GM19324 (cell line): ENCODE results near the gene IFI44.

ENCODE experiments used
- ATAC-seq: cut with Tn5 transposase; IDR thresholded peaks from one replicate; pipeline ENCODE4 v1.9.1; 2021; ENCODE audit warnings: mild to moderate bottlenecking, moderate library complexity; ENCODE audit not compliant: unreplicated experiment, low FRiP score

IFI44 gene

GRCh38 chr1:78691995-78692747 is 42.5 kb downstream of the IFI44 start:
- no peak for ATAC-seq

GRCh38 chr1:78699813-78700212 is 50.2 kb downstream of the IFI44 start:
- ATAC-seq, result no peak

GRCh38 chr1:78702426-78702825 is 52.8 kb downstream of the IFI44 start:
- ATAC-seq, result no peak

- ATAC-seq, result no peak
These were observed 54.2 kb downstream of the IFI44 start for GRCh38 chr1:78703806-78704205.

GRCh38 chr1:78712467-78713051 is 62.9 kb downstream of the IFI44 start:
- no peak for ATAC-seq

GRCh38 chr1:78713297-78713696 is 63.7 kb downstream of the IFI44 start:
- no peak for ATAC-seq
